HG03354 (cell line): ENCODE measurements around the gene CERK.
"Not testable (repeated sequence)": the region's sequence is repeated elsewhere in the genome, so short reads cannot be mapped to it uniquely, and the experiment has no call there.

Experiments used
- ATAC-seq: cut with Tn5 transposase; IDR thresholded peaks from one replicate; pipeline ENCODE4 v1.9.1; 2021; ENCODE audit warnings: mild to moderate bottlenecking; ENCODE audit not compliant: unreplicated experiment, poor library complexity, severe bottlenecking

Gene CERK

DNA sequence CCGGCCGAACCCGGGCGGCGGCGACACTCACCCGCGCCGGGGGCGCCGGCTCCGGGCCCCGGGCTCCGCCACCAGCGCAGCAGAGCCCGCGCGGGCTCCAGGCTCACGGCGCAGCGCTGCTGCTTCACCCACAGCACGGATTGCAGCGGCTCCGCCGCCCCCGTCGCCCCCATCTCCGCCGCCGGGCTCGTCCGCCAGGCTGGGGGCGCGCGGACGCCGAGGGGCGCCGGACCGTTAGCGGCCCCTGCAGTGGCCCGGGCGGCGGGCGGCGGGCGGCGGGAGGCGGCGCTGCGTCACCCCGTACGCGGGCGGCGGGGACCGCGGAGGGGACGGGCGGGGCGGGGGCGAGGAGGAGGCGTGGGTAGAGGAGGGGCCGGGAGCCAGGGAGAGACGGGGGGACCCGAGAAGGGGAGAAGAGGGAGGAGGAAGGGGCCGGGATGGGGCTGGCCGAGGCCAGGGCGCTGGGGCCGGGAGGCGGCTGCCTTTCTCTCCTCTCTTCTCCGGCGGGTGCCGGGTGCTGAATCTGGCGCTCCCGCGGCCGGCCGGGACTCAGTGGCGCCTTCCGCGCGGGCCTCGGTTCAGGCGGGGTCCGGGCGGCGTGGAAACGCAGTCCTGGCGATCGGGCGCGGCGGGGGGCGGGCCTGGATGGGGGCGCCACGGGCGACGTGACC, at the start of gene CERK:
Gene CERK, minus strand, starts transcription at position 277 of the 671 bp plus-strand sequence. Its CDS starts 104 bp downstream, at position 173.
- ATAC-seq, result peak; percentile 45

DNA sequence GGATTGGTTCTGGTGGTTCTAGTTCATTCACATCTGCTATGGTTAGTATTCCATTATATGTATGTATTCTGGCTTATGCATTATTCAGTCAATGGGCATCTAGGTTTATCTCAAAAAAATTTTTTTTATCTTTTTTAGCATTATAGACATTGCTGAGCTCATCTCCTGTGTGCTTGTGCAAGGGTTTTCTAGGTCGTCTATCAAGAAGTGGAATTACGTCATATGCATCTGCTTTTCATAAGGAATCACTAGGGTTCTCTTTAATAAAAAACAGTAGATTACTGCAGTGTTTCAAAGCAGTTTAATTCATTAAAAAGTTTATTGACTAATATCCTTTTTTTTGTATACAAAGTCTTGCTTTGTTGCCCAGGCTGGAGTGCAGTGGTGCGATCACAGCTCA, 45.7 kb upstream of the CERK start:
- no peak for ATAC-seq

- not testable (repeated sequence) for ATAC-seq
Observed at GRCh38 chr22:46782200-46782599, 44.1 kb upstream of the CERK start.

- no peak for ATAC-seq
Observed at GRCh38 chr22:46781291-46781690, 43.2 kb upstream of the CERK start.

- no peak for ATAC-seq
Observed at GRCh38 chr22:46780453-46780852, 42.4 kb upstream of the CERK start.

DNA sequence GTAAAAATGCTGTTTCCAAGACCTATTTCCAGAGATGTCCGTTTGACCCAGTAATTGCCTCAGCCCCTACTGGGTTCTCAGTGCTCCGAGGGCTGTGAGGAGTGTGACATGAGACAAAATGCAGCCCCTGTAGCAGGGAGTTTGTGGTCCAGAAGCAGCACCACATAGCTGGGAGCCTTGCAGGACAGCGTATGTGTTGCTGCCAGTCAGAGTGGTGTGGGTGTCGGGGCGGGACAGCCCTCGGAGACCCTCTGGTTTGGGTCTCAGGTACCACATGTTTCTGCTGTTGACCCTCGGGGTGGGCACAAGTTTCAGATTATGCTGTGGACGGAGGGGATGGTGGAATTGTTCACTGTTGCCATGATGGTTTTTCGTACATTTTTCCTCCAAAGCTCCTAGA, 41.6 kb upstream of the CERK start:
- ATAC-seq, result no peak

GRCh38 chr22:46779023-46779422, 41.0 kb upstream of the CERK start:
- no peak for ATAC-seq

- ATAC-seq, result no peak
Observed at GRCh38 chr22:46777609-46777970, 39.5 kb upstream of the CERK start.

- no peak for ATAC-seq
Observed at GRCh38 chr22:46776876-46777608, 39.0 kb upstream of the CERK start.

- no peak for ATAC-seq
Observed at GRCh38 chr22:46775850-46776826, 38.1 kb upstream of the CERK start.

DNA sequence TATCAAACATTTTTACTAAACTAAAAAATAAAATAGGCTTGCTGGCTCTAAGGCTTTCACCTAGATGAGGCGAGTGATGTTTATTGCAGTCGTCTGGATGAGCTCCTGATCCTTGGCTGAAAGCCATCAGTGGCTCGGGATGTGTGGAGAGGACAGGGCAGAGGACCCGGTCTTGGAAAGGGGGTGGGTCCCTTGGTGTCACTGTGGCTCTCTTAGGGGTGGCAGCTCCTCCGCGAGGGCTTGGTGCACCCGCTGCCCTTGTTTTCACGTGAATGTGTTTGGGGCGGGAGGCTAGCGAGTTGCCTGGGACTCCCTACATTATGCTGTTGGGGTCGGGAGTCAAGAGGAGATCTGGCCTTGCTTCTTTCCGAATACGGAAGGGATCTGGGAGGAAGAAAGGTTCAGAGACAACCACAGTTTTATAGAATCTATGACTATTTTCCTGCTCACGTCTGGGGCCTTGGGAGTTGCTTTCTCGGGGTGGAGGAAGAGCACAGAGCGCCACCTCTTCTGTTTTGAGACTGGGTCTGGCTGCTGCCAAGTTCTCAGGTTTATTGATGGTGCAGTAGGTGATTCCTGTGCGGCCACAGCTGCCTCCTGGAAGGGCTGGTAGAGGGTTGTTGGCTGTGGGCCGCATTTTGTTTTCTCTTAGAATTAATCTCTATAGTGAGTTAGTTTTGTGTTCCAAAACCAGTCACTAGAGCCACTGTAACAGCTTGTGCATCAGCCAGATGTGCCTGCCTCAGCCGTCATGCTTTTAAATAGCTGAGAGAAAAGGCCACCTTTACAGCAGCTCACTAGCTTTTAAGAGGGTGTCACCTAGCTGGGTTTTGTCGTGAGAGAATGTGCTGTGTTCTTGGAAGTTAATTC, 37.2 kb upstream of the CERK start:
- ATAC-seq, result no peak

DNA sequence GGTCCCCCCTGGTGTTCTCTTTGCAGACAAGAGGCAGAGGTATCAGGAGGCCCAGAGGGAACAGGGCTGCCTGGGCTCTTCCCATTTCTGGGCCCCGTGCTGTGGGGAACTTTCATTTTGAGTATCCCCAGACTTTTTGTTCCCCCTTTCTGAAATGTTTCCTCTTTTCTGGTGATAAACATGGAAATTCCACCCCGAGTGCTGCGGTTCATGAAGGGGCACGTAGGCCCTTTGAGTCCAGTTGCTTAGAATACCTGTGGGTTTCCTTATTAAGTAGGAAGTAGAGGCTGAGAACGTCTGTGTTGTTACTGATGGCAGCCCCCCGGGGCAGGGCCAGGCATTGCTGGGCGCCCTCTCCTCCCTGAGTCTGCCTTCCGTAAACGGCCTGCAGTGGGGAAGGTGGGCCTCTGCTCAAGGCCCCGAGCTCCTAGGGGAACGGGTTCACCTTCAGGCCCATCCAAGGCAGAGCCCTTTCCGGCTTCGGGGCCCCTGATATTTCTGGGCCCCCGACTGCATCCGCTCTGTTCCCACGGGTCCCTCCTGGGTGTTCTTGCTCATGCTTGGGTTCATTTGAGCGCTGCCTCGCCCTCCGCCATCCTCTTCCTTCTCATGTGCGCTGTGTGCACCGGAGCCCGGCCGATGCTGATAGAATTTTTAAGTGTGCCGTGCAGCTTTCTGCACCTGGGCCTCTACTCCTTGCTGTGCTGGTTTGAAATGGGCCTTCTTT, 36.4 kb upstream of the CERK start:
- ATAC-seq, result peak; percentile 42

- ATAC-seq, result no peak
Observed at GRCh38 chr22:46773076-46773475, 35.0 kb upstream of the CERK start.

- ATAC-seq, result no peak
Observed at GRCh38 chr22:46770726-46771125, 32.7 kb upstream of the CERK start.

DNA sequence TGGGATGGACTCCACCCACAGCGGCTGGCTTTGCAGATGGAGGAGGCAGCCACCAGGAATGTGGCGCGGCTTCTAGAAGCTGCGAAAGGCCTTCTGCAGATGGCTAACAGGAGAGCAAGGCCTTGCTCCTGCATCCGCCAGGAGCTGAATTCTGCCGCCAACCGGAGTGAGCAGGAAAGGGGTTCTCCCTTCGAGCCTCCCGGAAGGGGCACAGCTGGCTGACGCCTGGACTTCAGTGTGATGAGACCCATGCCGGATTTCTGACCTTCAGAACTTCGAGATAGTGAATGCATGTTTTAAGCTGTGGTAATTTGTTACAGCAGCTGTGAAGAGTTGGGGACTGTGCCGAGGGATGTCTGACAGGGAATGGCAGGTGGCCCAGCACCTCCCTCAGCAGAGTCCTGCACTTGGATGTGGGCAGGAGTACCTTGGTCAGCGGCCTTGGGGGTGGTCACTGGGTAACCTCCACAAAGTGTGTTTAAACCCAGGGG, 32.1 kb upstream of the CERK start:
- no peak for ATAC-seq

- ATAC-seq, result no peak
Observed at GRCh38 chr22:46769706-46770105, 31.7 kb upstream of the CERK start.

GRCh38 chr22:46769191-46769675, 31.2 kb upstream of the CERK start:
- no peak for ATAC-seq

- ATAC-seq, result no peak
Observed at GRCh38 chr22:46767249-46767985, 29.4 kb upstream of the CERK start.
